ENCODE data around the gene ECHDC1.

- TF ChIP-seq CTCF (IDR thresholded peaks at IDR 0.05 in 8 of 11, conservative IDR thresholded peaks at IDR 0.05 in 3 of 11) (no peak), POLR2AphosphoS5 (IDR thresholded peaks at IDR 0.05) (no peak)
Measured at GRCh38 chr6:127366282-127367022, 23.0 kb upstream of the ECHDC1 start.

Data from spleen (tissue), 7 donors.